Measurements from ENCODE around the gene ADCY2. TPM values are rescaled to one million over a fixed set of nuclear protein-coding genes. Genes with fewer than 3 reads are reported as not detected.

ADCY2 gene
- total and polyA plus RNA-seq, 2 of the 13 experiments (the other 11 are each of a cell fraction or from before 2014, with no cell fraction given), result not detected

- CTCF ChIA-PET (ENCODE audit: low intra/inter-chr PET ratio, low total read pairs), result no interaction called here
- in situ Hi-C loops (cut with HindIII; ENCODE audit: extremely low pct_ligation_motif_present, low pct_unique_long_range_greater_than_20kb), result no loop called here
- no peak overlapping the region for H3K4me2 ChIP-seq (ENCODE audit: low read depth, low read length)
- no peak overlapping the region for H3K27ac ChIP-seq (ENCODE audit: extremely low read length, insufficient read depth, low read length)
- POLR2A ChIA-PET, result no interaction called here
- H3K27me3 ChIP-seq (ENCODE audit: control insufficient read depth in 1 of 2, insufficient read depth in 2 of 2, low read length in 2 of 2), result no peaks in the 10 kb centered on the region
- ATAC-seq (no peak), DNase-seq (ENCODE audit: low spot score) (no peak), FAIRE-seq (no peak)
- no peaks in the 10 kb centered on the region for H4K20me1 ChIP-seq (ENCODE audit: insufficient read depth, low read length)
- no peak overlapping the region for H3K4me3 ChIP-seq (replicated peaks in 1 of 3; ENCODE audit: insufficient read depth in 1 of 3, low read depth in 2 of 3, low read length in 3 of 3)
- H2AFZ ChIP-seq (ENCODE audit: low read length), result no peak overlapping the region
- no peaks in the 10 kb centered on the region for H3K4me1 ChIP-seq (ENCODE audit: insufficient read depth, low read length)
- intact Hi-C loops (cut with micrococcal nuclease; ENCODE audit: unreplicated experiment), result no loop called here
- BruUV-seq (replicated peaks), result no TSS peak
- H3K36me3 ChIP-seq (replicated peaks in 1 of 2; ENCODE audit: control insufficient read depth in 1 of 2, insufficient read depth in 2 of 2, low read length in 2 of 2), result no peaks in the 10 kb centered on the region
- no peak for TF ChIP-seq ZNF136 (CRISPR knock-in tag; IDR thresholded peaks at IDR 0.05; ENCODE audit: low read depth)
- no peak for TF ChIP-seq TP53 (CRISPR knock-in tag; conservative IDR thresholded peaks at IDR 0.05)
- TF ChIP-seq ARID2 (CRISPR knock-in tag; IDR thresholded peaks at IDR 0.05; ENCODE audit: borderline replicate concordance), result no peak
- no peak for TF ChIP-seq RAD51 (IDR thresholded peaks at IDR 0.05; ENCODE audit: borderline replicate concordance)
- no peak for TF ChIP-seq IRF2 (CRISPR knock-in tag; IDR thresholded peaks at IDR 0.05)
- TF ChIP-seq, protein P1, sequence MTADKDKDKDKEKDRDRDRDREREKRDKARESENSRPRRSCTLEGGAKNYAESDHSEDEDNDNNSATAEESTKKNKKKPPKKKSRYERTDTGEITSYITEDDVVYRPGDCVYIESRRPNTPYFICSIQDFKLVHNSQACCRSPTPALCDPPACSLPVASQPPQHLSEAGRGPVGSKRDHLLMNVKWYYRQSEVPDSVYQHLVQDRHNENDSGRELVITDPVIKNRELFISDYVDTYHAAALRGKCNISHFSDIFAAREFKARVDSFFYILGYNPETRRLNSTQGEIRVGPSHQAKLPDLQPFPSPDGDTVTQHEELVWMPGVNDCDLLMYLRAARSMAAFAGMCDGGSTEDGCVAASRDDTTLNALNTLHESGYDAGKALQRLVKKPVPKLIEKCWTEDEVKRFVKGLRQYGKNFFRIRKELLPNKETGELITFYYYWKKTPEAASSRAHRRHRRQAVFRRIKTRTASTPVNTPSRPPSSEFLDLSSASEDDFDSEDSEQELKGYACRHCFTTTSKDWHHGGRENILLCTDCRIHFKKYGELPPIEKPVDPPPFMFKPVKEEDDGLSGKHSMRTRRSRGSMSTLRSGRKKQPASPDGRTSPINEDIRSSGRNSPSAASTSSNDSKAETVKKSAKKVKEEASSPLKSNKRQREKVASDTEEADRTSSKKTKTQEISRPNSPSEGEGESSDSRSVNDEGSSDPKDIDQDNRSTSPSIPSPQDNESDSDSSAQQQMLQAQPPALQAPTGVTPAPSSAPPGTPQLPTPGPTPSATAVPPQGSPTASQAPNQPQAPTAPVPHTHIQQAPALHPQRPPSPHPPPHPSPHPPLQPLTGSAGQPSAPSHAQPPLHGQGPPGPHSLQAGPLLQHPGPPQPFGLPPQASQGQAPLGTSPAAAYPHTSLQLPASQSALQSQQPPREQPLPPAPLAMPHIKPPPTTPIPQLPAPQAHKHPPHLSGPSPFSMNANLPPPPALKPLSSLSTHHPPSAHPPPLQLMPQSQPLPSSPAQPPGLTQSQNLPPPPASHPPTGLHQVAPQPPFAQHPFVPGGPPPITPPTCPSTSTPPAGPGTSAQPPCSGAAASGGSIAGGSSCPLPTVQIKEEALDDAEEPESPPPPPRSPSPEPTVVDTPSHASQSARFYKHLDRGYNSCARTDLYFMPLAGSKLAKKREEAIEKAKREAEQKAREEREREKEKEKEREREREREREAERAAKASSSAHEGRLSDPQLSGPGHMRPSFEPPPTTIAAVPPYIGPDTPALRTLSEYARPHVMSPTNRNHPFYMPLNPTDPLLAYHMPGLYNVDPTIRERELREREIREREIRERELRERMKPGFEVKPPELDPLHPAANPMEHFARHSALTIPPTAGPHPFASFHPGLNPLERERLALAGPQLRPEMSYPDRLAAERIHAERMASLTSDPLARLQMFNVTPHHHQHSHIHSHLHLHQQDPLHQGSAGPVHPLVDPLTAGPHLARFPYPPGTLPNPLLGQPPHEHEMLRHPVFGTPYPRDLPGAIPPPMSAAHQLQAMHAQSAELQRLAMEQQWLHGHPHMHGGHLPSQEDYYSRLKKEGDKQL (CRISPR knock-in tag; IDR thresholded peaks at IDR 0.05; ENCODE audit: low read depth), result no peak
- TF ChIP-seq ZNF816 (CRISPR knock-in tag; IDR thresholded peaks at IDR 0.05; ENCODE audit: borderline replicate concordance), result no peak
- no peak for TF ChIP-seq MAX (IDR thresholded peaks at IDR 0.05)
- TF ChIP-seq ZNF607 (CRISPR knock-in tag; IDR thresholded peaks at IDR 0.05; ENCODE audit: borderline replicate concordance), result no peak
- no peak for TF ChIP-seq SALL1 (CRISPR knock-in tag; IDR thresholded peaks at IDR 0.05)
- no peak for TF ChIP-seq ZMYM4 (CRISPR knock-in tag; IDR thresholded peaks at IDR 0.05)
- no peak for TF ChIP-seq PCBP1 (IDR thresholded peaks at IDR 0.05; ENCODE audit: borderline replicate concordance, low read depth, low read length)
- TF ChIP-seq PAF1 (CRISPR knock-in tag; IDR thresholded peaks at IDR 0.05), result no peak
- no peak for TF ChIP-seq RNF2 (conservative IDR thresholded peaks at IDR 0.05; ENCODE audit: low read depth)
- no peak for TF ChIP-seq ASH2L (IDR thresholded peaks at IDR 0.05; ENCODE audit: insufficient read length, low read depth, low read length)
- no peak for TF ChIP-seq DBP (CRISPR knock-in tag; IDR thresholded peaks at IDR 0.05; ENCODE audit: not compliant biosample characterization)
- TF ChIP-seq KAT7 (CRISPR knock-in tag; IDR thresholded peaks at IDR 0.05; ENCODE audit: borderline replicate concordance), result no peak
- TF ChIP-seq ZNF660 (CRISPR knock-in tag; IDR thresholded peaks at IDR 0.05; ENCODE audit: borderline replicate concordance, low read depth), result no peak
- no peak for TF ChIP-seq TSC22D2 (CRISPR knock-in tag; IDR thresholded peaks at IDR 0.05; ENCODE audit: borderline replicate concordance)
- WGBS (ENCODE audit: low lambda C conversion rate), result 24% methylated on average over 10 of the region's 10 CpGs
- H3K9ac ChIP-seq (ENCODE audit: insufficient read depth, low read depth, low read length), result no peak overlapping the region
- H3K9me3 ChIP-seq (ENCODE audit: low read length), result no peaks in the 10 kb centered on the region; the same call in 1 of the 2 replicates
- H3K79me2 ChIP-seq (ENCODE audit: insufficient read depth, low read length), result no peaks in the 10 kb centered on the region
These were observed 24.8 kb downstream of the ADCY2 start for GRCh38 chr5:7420510-7421280.
